CD8-positive, alpha-beta memory T cell (primary cell): Measurements from ENCODE around the gene CCDC97. TPM values are rescaled to one million over a fixed set of nuclear protein-coding genes. Genes with fewer than 3 reads are reported as not detected.
"Not testable (repeated sequence)": the region's sequence is repeated elsewhere in the genome, so short reads cannot be mapped to it uniquely, and the experiment has no call there.

Source experiments
- CTCF ChIA-PET: fragments of 350-600 bp; sonication (Branson Sonifier 250); formaldehyde crosslinking; loops from one replicate; lab custom pipeline; 2021; ENCODE audit warnings: antibody characterized with exemption; lab: Charles Lee
- POLR2A ChIA-PET: fragments of 350-600 bp; sonication (Branson Sonifier 250); formaldehyde crosslinking; loops from one replicate; lab custom pipeline; 2021; ENCODE audit warnings: antibody characterized with exemption; lab: Charles Lee
- DNase-seq, 5 donors: peaks; one replicate each; pipeline versions ENCODE4 v3.0.0 to v3.0.0-alpha.2; 2020 to 2022; ENCODE audit warnings: mixed read lengths in 1 of 5
- H3K27ac ChIP-seq: one replicate; pipeline ENCODE4 v1.7.0; 2013; ENCODE audit warnings: low read depth, mild to moderate bottlenecking, low read length, moderate library complexity
- H3K27me3 ChIP-seq: 2 replicates; pipeline ENCODE4 v1.7.0; 2013; ENCODE audit warnings: low read length, mild to moderate bottlenecking; ENCODE audit not compliant: insufficient read depth, poor library complexity, severe bottlenecking
- H3K36me3 ChIP-seq: 2 replicates; pipeline ENCODE4 v1.7.0; 2013; ENCODE audit warnings: mild to moderate bottlenecking, low read length, moderate library complexity; ENCODE audit not compliant: insufficient read depth
- H3K4me1 ChIP-seq: 2 replicates; pipeline ENCODE4 v1.7.0; 2013; ENCODE audit warnings: mild to moderate bottlenecking, low read length, moderate library complexity; ENCODE audit not compliant: insufficient read depth
- H3K4me3 ChIP-seq: 2 replicates; pipeline ENCODE4 v1.7.0; 2013; ENCODE audit warnings: mild to moderate bottlenecking, low read length
- H3K9me3 ChIP-seq: 2 replicates; pipeline ENCODE4 v1.7.0; 2013; ENCODE audit warnings: mild to moderate bottlenecking, low read length
- H3K27ac Mint-ChIP-seq, 8 donors: one replicate each; pipeline ENCODE4 v1.8.0; 2020 to 2021; ENCODE audit warnings: mixed read lengths in 8 of 8, mild to moderate bottlenecking in 6 of 8, inconsistent platforms in 3 of 8, moderate library complexity in 3 of 8
- H3K27me3 Mint-ChIP-seq, 2 donors: one replicate each; pipeline ENCODE4 v1.8.0; 2020 to 2021; ENCODE audit warnings: mixed read lengths in 2 of 2, mild to moderate bottlenecking in 1 of 2, moderate library complexity in 1 of 2
- H3K36me3 Mint-ChIP-seq, 3 donors: one replicate each; pipeline ENCODE4 v1.8.0; 2020 to 2021; ENCODE audit warnings: mixed read lengths in 3 of 3, inconsistent platforms in 1 of 3, mild to moderate bottlenecking in 1 of 3
- H3K4me1 Mint-ChIP-seq, 3 donors: one replicate each; pipeline ENCODE4 v1.8.0; 2020 to 2021; ENCODE audit warnings: mixed read lengths in 3 of 3, inconsistent platforms in 1 of 3, mild to moderate bottlenecking in 1 of 3
- H3K4me3 Mint-ChIP-seq, 7 donors: one replicate each; pipeline ENCODE4 v1.8.0; 2020 to 2021; ENCODE audit warnings: mixed read lengths in 7 of 7, mild to moderate bottlenecking in 6 of 7, moderate library complexity in 4 of 7, inconsistent platforms in 2 of 7
- H3K9me3 Mint-ChIP-seq, 5 donors: one replicate each; pipeline ENCODE4 v1.8.0; 2020 to 2022; ENCODE audit warnings: mixed read lengths in 5 of 5, mild to moderate bottlenecking in 3 of 5, moderate library complexity in 2 of 5, inconsistent platforms in 1 of 5
- polyA plus RNA-seq: library from polyadenylated mRNA; unstranded; fragments of 300-500 nt; fragmentation: Illumina TruSeq; gene quantifications from one replicate; pipeline ENCODE4 v1.2.3, GENCODE V29; 2021
- total RNA-seq, 2 experiments: library from RNA; stranded (reverse); gene quantifications; one replicate each; pipeline ENCODE4 v1.2.3, GENCODE V29; 2021

CCDC97 gene
- total and polyA plus RNA-seq, 3 experiments from 2014 or later: 29.7 to 32.1 (median 31.7) TPM

DNA sequence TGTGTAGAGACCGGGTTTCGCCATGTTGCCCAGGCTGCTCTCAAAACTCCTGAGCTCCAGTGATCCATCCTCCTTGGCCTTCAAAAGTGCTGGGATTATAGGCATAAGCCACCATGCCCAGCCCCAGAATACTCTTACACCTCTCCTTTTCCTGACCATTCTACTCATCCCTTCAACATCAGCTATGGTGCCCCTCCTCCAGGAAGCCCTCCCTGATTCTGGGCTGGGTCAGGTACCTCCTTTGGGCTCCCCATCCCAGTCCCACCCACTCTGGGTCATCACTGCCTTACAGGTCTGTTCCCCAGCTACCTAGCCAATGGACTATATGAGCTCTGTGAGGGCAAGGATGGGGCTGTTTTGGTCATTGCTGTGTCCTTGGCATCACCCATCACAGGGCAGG lies 34.2 kb downstream of the CCDC97 start:
- no peaks in the 10 kb centered on the region for H3K27me3 ChIP-seq
- Mint-ChIP-seq H3K27me3 (no peaks in the 10 kb centered on the region), H3K4me1 (peaks cover 48 to 70% (median 60%) of the 10 kb centered on the region in 3 donors), H3K27ac (peak overlapping the region in 6 of 8 donors; percentile 29 to 100 (median 80)), H3K9me3 (no peaks in the 10 kb centered on the region), H3K36me3 (peaks cover 21 to 79% (median 24%) of the 10 kb centered on the region in 3 donors), H3K4me3 (peak overlapping the region in 4 of 7 donors; percentile 38 to 59 (median 52))
- no peaks in the 10 kb centered on the region for H3K9me3 ChIP-seq
- no peak overlapping the region for H3K4me3 ChIP-seq
- ChIA-PET POLR2A (interaction anchor here (0.7 to 0.8 kb wide), 2 partner anchors 9 to 15 kb away, joined by 3 to 9 read pairs; no protein-coding TSS in a partner anchor), CTCF (no interaction called here)
- H3K4me1 ChIP-seq: peaks cover 58% of the 10 kb centered on the region
- peaks cover 60% of the 10 kb centered on the region for H3K36me3 ChIP-seq
- no peak for DNase-seq
- no peak overlapping the region for H3K27ac ChIP-seq

DNA sequence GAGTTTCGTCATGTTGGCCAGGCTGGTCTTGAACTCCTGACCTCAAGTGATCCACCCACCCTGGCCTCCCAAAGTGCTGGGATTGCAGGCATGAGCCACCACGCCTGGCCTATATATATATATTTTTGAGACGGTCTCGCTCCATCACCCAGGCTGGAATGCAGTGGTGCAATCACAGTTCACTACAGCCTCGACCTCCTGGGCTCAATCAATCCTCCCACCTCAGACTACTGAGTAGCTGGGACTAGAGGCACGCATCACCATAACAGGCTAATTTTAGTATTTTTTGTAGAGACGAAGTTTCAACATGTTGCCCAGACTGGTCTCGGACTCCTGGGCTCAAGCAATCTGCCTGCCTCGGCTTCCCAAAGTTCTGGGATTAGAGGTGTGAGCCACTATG lies 36.9 kb downstream of the CCDC97 start:
- Histone ChIP-seq H3K36me3 (peaks cover 41% of the 10 kb centered on the region), H3K4me1 (peaks cover 73% of the 10 kb centered on the region)
- peaks cover 49 to 73% (median 64%) of the 10 kb centered on the region in 3 donors for H3K4me1 Mint-ChIP-seq
- H3K27me3 Mint-ChIP-seq, H3K9me3 ChIP-seq, H3K9me3 Mint-ChIP-seq, H3K27ac ChIP-seq, DNase-seq, H3K4me3 ChIP-seq, H3K27me3 ChIP-seq: not testable (repeated sequence)
- H3K4me3 Mint-ChIP-seq: peak overlapping the region in 3 of 7 donors; percentile 19 to 54 (median 34)
- POLR2A ChIA-PET: interaction anchor here (0.6 kb wide), 1 partner anchor 18 kb away, joined by 3 read pairs; no protein-coding TSS in a partner anchor
- H3K27ac Mint-ChIP-seq: peak overlapping the region in 4 of 8 donors; percentile 68 to 100 (median 85)
- CTCF ChIA-PET: interaction anchor here (1.2 to 2.8 kb wide), 5 partner anchors 10 to 143 kb away, joined by 3 to 11 read pairs (median 6); no protein-coding TSS in a partner anchor
- peaks cover 17 to 77% (median 17%) of the 10 kb centered on the region in 3 donors for H3K36me3 Mint-ChIP-seq

DNA sequence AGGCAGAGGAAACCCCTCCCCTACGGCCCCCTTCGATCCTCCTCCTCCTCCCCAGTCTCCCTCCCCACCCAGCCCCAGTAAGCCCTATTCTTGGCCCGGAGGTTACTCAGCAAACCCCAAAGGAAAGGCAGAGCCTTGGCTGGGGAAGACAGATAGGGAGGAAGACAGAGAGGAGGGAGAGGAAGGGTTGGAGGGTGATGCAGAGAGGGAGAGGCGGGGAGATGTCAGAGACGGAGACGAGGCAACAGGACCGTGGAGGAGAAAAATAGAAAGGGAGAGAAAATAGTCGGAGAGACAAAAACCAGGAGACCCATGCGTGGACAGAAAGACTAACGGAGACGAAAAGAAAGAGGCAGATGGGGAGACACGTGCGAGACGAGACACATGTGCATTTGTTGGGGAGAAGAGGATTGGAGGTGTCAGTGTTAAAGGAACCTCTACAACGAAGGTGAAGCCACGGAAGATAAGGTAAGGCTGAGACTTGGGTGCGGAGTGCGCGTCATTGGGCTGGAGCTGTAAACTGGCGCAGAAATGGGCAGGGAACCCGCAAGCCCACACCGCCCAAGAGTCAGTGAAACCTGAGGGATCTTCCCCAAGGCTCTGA lies 40.9 kb downstream of the CCDC97 start:
- DNase-seq: no peak
- CTCF ChIA-PET: interaction anchor here (0.9 to 5.6 kb wide), 12 partner anchors 10 to 147 kb away, joined by 3 to 63 read pairs (median 8); partner anchors contain the start of genes B9D2, DMAC2 and HNRNPUL1
- H3K27ac ChIP-seq: peak overlapping the region; percentile 95
- Mint-ChIP-seq H3K27me3 (peaks cover 0 to 12% of the 10 kb centered on the region in 2 donors), H3K4me3 (peak overlapping the region; percentile 93 to 100 (median 100)), H3K27ac (peak overlapping the region; percentile 93 to 100 (median 99)), H3K36me3 (peaks cover 8 to 56% (median 12%) of the 10 kb centered on the region in 3 donors), H3K4me1 (peaks cover 39 to 54% (median 54%) of the 10 kb centered on the region in 3 donors), H3K9me3 (peaks cover 0 to 4% (median 0%) of the 10 kb centered on the region in 5 donors)
- peak overlapping the region; percentile 97 for H3K4me3 ChIP-seq
- POLR2A ChIA-PET: interaction anchor here (0.6 to 9.4 kb wide), 10 partner anchors 9 to 1959 kb away, joined by 3 to 111 read pairs (median 12); partner anchors contain the start of genes B9D2, CCDC97 and HNRNPUL1
- H3K4me1 ChIP-seq: peaks cover 56% of the 10 kb centered on the region
- no peaks in the 10 kb centered on the region for H3K9me3 ChIP-seq
- peaks cover 16% of the 10 kb centered on the region for H3K36me3 ChIP-seq
- no peaks in the 10 kb centered on the region for H3K27me3 ChIP-seq

DNA sequence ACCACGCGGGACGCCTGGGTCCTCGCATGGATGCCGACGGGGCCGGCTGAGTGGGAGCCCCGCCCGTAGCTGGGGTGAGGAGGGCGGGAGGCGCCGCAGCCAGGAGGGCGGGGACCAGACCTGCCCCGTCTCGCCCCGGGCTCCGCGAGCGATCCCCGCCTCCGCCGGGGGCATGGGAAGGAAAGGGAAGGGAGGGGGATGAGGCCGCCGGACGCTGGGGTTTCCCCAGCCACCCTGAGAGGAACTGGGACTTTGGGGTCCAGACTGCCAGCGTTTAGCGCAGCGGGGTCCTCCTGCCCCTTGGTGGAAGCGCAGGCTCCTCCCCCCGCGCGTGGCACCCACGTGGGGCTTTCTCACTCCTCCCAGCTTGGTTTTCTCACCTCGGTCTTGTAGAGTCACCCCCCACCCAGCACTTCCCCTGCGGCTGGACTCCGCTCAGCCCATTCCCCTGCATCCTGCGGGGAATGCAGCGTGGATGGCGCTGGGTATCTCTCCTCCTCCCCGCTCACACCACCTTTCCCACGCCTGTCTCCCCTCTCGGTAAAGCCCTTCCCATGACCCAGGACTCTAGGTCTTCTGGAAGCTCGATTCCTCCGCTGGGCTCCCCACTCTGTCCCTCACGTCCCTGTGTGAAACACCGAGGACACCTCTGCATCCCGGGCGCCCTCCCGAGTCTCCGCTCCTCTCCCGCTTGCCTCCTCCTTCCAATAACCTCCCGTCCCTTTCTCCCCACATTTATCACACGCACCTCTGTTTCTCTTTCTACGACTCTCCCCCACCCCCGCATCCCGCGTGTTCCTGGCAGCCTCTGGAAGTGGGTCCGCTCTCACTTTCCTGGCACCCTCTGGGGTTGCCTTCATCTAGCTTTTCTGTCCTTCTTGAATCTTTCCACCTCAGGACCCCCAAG lies 41.6 kb downstream of the CCDC97 start:
- H3K36me3 ChIP-seq: peaks cover 10% of the 10 kb centered on the region
- POLR2A ChIA-PET: interaction anchor here (0.6 to 9.4 kb wide), 11 partner anchors 9 to 1069 kb away, joined by 3 to 111 read pairs (median 6); partner anchors contain the start of genes B9D2, CCDC97 and HNRNPUL1
- H3K4me3 ChIP-seq: peak overlapping the region; percentile 97
- H3K4me3 Mint-ChIP-seq: peak overlapping the region; percentile 93 to 100 (median 100)
- H3K27me3 ChIP-seq: no peaks in the 10 kb centered on the region
- H3K4me1 ChIP-seq: peaks cover 57% of the 10 kb centered on the region
- peaks cover 43 to 57% (median 56%) of the 10 kb centered on the region in 3 donors for H3K4me1 Mint-ChIP-seq
- peak; percentile 85 to 94 (median 90) for DNase-seq
- peak overlapping the region; percentile 95 for H3K27ac ChIP-seq
- H3K9me3 ChIP-seq: no peaks in the 10 kb centered on the region
- peaks cover 0 to 12% of the 10 kb centered on the region in 2 donors for H3K27me3 Mint-ChIP-seq
- CTCF ChIA-PET: interaction anchor here (0.6 to 5.6 kb wide), 18 partner anchors 9 to 147 kb away, joined by 3 to 63 read pairs (median 6); partner anchors contain the start of genes B9D2, DMAC2 and HNRNPUL1
- H3K9me3 Mint-ChIP-seq: peaks cover 0 to 4% (median 0%) of the 10 kb centered on the region in 5 donors
- peak overlapping the region; percentile 93 to 100 (median 99) for H3K27ac Mint-ChIP-seq
- peaks cover 8 to 49% (median 9%) of the 10 kb centered on the region in 3 donors for H3K36me3 Mint-ChIP-seq

DNA sequence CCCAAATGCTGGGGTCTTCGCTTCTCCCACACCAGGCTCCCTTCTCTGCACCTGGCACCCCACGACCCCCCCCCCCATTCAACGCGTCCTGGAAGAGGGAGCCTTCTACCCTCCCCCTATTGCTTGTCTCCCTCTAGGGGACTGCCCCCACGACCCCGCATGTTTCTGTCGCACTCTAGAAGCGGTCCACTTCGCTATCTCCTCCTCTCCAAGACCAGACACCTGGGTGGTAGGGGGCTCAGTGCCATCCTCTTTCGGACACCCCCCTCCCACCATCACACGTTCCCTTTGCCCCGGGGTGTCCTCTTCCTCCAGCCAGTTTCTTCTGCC lies 42.3 kb downstream of the CCDC97 start:
- Histone ChIP-seq H3K4me3 (peak overlapping the region; percentile 97), H3K9me3 (no peaks in the 10 kb centered on the region), H3K27me3 (no peaks in the 10 kb centered on the region), H3K36me3 (peaks cover 7% of the 10 kb centered on the region), H3K27ac (peak overlapping the region; percentile 95), H3K4me1 (peaks cover 63% of the 10 kb centered on the region)
- ChIA-PET POLR2A (interaction anchor here (0.9 to 9.4 kb wide), 9 partner anchors 8 to 689 kb away, joined by 3 to 111 read pairs (median 16); partner anchors contain the start of genes B9D2, CCDC97 and HNRNPUL1), CTCF (interaction anchor here (0.6 to 5.6 kb wide), 19 partner anchors 8 to 148 kb away, joined by 3 to 63 read pairs (median 5); partner anchors contain the start of genes B9D2, DMAC2 and HNRNPUL1)
- DNase-seq: no peak
- H3K36me3 Mint-ChIP-seq: peaks cover 8 to 45% (median 9%) of the 10 kb centered on the region in 3 donors
- peaks cover 0 to 4% (median 0%) of the 10 kb centered on the region in 5 donors for H3K9me3 Mint-ChIP-seq
- peaks cover 48 to 62% (median 60%) of the 10 kb centered on the region in 3 donors for H3K4me1 Mint-ChIP-seq
- H3K4me3 Mint-ChIP-seq: peak overlapping the region; percentile 93 to 100 (median 100)
- H3K27me3 Mint-ChIP-seq: peaks cover 0 to 12% of the 10 kb centered on the region in 2 donors
- H3K27ac Mint-ChIP-seq: peak overlapping the region; percentile 93 to 100 (median 99)

DNA sequence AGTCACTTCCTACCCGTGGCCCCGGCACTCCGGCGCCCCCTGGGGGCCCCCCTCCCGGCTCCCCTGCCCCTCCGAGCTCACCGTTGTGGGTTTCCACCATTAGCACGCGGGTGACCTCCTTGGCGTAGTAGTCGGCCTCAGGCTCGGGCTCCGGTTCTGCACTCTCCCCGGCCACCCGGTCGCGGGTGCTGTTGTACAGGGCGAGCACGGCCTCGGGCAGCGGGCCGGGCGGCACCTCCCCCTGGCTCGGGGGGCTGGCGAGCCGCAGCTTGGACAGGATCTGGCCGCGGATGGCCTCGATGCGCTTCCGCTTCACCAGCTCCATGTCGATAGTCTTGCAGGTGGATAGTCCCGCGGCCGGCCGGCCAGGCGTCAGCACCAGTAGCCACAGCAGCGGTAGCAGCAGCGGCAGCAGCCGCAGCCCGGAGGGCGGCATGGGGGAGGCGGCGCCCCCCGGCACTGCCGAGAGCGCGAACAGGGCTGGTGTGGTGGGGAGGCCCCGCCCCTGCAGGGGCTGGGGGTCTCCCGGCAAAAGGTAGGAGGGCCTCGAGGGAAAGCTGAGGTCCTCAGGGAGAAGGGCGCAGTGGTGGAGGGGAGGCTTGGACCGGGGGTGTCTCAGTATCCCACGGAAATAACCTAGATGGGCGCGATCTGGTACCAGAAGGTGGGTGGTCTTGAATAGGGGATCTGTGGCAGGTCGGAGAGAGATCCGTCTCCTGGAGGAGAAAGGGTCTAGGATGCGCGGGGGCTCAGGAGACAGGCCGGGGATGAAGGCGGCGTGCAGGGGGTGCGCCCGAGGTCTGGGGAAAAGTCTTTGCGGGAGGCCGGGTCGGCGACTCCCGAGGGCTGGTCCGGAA lies 42.9 kb downstream of the CCDC97 start:
- Histone ChIP-seq H3K27me3 (no peaks in the 10 kb centered on the region), H3K4me1 (peaks cover 68% of the 10 kb centered on the region), H3K27ac (peak overlapping the region; percentile 95), H3K4me3 (peak overlapping the region; percentile 97), H3K36me3 (peaks cover 4% of the 10 kb centered on the region), H3K9me3 (no peaks in the 10 kb centered on the region)
- peaks cover 0 to 4% (median 0%) of the 10 kb centered on the region in 5 donors for H3K9me3 Mint-ChIP-seq
- ChIA-PET CTCF (interaction anchor here (0.6 to 5.6 kb wide), 15 partner anchors 11 to 149 kb away, joined by 3 to 63 read pairs (median 7); partner anchors contain the start of genes B9D2, DMAC2 and HNRNPUL1), POLR2A (interaction anchor here (0.9 to 9.4 kb wide), 9 partner anchors 9 to 690 kb away, joined by 3 to 111 read pairs (median 16); partner anchors contain the start of genes B9D2, CCDC97 and HNRNPUL1)
- peaks cover 51 to 67% (median 63%) of the 10 kb centered on the region in 3 donors for H3K4me1 Mint-ChIP-seq
- H3K27me3 Mint-ChIP-seq: peaks cover 0 to 12% of the 10 kb centered on the region in 2 donors
- H3K36me3 Mint-ChIP-seq: peaks cover 8 to 42% (median 9%) of the 10 kb centered on the region in 3 donors
- peak; percentile 69 to 86 (median 78) for DNase-seq
- peak overlapping the region; percentile 93 to 100 (median 100) for H3K4me3 Mint-ChIP-seq
- H3K27ac Mint-ChIP-seq: peak overlapping the region; percentile 93 to 100 (median 99)
